Suprapubic skin (tissue), 4 donors: ENCODE data around the gene ANKRD44. TPM values are rescaled to one million over a fixed set of nuclear protein-coding genes. Genes with fewer than 3 reads are reported as not detected.
A peak's percentile ranks its signal among the peaks of the same experiment; 100 is the strongest.

Source experiments
- DNase-seq, 2 donors: peaks; one replicate each; pipeline ENCODE4 v3.0.0-alpha.2; 2019; ENCODE audit warnings: low spot score in 2 of 2
- H3K27ac ChIP-seq: fragments of 200-600 bp; sonication (generic); one replicate; pipeline ENCODE4 v1.5.1; 2019
- H3K27me3 ChIP-seq: fragments of 200-600 bp; sonication (generic); one replicate; pipeline ENCODE4 v1.5.1; 2019
- H3K36me3 ChIP-seq: fragments of 200-600 bp; sonication (generic); one replicate; pipeline ENCODE4 v1.5.1; 2019
- H3K4me1 ChIP-seq: fragments of 200-600 bp; sonication (generic); one replicate; pipeline ENCODE4 v1.5.1; 2019
- H3K4me3 ChIP-seq: fragments of 200-600 bp; sonication (generic); one replicate; pipeline ENCODE4 v1.5.1; 2019; ENCODE audit warnings: mild to moderate bottlenecking
- H3K9me3 ChIP-seq: fragments of 200-600 bp; sonication (generic); one replicate; pipeline ENCODE4 v1.5.1; 2019
- EP300 ChIP-seq: sonication (generic); formaldehyde crosslinking; IDR thresholded peaks from one replicate; pipeline ENCODE4 v1.6.1; 2017; ENCODE audit warnings: antibody characterized with exemption
- POLR2A ChIP-seq, 2 donors: fragments of 450-650 bp; IDR thresholded peaks; one replicate each; pipeline ENCODE4 v1.6.1; 2017; ENCODE audit warnings: antibody characterized with exemption in 2 of 2, mild to moderate bottlenecking in 2 of 2, moderate library complexity in 2 of 2
- POLR2AphosphoS5 ChIP-seq, 3 donors: sonication (generic); formaldehyde crosslinking; IDR thresholded peaks; one replicate each; pipeline ENCODE4 v1.6.1; 2017; ENCODE audit warnings: antibody characterized with exemption in 3 of 3
- WGBS: methylation state at CpG from one replicate; pipeline ENCODE4 v1.1.5; 2018; 5-methylcytosine and 5-hydroxymethylcytosine counted together
- total RNA-seq, 4 donors: library from RNA; depleted of rRNA; stranded (reverse); fragments of >200 nt; gene quantifications; one replicate each; pipeline ENCODE4 v1.1.0, GENCODE V29; 2016
- TF ChIP-seq, protein P1 (sequence below), 2 donors: fragments of 200-600 bp in 1 of 2; fragments of 450-650 bp in 1 of 2; sonication (generic) in 1 of 2; IDR thresholded peaks; one replicate each; pipeline ENCODE4 v1.5.1; 2016 to 2019; ENCODE audit warnings: antibody characterized with exemption in 2 of 2, mild to moderate bottlenecking in 1 of 2, moderate library complexity in 1 of 2

ANKRD44 gene
- total RNA-seq, 4 donors from 2014 or later = 6.3 to 34.4 (median 17.8) TPM

DNA sequence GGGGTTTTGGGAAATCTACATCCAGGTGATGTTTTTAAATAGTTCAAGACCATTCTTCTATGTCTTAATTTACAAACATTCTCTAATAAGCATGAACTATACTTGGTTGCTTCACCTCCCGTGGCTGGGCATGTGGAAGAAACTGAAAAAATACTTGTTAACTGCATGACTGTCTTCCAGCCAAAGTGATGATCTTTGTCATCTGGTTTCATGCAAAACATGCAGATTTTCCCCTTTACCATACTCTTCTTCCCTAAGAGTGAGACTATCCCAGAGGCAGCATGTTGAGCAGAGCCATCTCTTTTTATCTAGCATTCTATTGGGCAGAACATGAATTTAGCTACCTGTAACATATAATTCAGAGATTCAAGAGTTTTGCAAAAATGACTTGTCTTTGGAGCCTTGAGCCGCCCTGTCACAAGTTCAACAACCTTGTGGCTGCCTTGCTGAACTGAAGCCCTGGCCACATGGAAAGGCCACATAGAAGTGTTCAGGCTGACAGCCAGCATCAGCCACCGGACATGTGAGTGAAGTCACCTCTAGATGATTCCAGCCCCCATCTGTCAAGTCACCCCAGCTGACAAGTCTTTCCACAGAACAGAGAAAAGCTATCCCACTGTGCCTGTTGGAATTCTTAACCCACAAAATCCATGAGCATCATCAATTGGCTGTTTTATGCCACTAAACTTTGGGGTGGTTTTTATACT, 142.8 kb downstream of the ANKRD44 start:
- Histone ChIP-seq H3K4me3 (no peak overlapping the region), H3K9me3 (no peaks in the 10 kb centered on the region), H3K4me1 (peaks cover 10% of the 10 kb centered on the region), H3K36me3 (no peaks in the 10 kb centered on the region), H3K27me3 (no peaks in the 10 kb centered on the region), H3K27ac (no peak overlapping the region)
- TF ChIP-seq POLR2A (IDR thresholded peaks at IDR 0.05) (no peak), EP300 (no peak), POLR2AphosphoS5 (IDR thresholded peaks at IDR 0.05) (no peak)
- TF ChIP-seq, protein P1, sequence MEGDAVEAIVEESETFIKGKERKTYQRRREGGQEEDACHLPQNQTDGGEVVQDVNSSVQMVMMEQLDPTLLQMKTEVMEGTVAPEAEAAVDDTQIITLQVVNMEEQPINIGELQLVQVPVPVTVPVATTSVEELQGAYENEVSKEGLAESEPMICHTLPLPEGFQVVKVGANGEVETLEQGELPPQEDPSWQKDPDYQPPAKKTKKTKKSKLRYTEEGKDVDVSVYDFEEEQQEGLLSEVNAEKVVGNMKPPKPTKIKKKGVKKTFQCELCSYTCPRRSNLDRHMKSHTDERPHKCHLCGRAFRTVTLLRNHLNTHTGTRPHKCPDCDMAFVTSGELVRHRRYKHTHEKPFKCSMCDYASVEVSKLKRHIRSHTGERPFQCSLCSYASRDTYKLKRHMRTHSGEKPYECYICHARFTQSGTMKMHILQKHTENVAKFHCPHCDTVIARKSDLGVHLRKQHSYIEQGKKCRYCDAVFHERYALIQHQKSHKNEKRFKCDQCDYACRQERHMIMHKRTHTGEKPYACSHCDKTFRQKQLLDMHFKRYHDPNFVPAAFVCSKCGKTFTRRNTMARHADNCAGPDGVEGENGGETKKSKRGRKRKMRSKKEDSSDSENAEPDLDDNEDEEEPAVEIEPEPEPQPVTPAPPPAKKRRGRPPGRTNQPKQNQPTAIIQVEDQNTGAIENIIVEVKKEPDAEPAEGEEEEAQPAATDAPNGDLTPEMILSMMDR (IDR thresholded peaks at IDR 0.05) = no peak
- 83% methylated on average over 3 of the region's 3 CpGs for WGBS
- DNase-seq = no peak

DNA sequence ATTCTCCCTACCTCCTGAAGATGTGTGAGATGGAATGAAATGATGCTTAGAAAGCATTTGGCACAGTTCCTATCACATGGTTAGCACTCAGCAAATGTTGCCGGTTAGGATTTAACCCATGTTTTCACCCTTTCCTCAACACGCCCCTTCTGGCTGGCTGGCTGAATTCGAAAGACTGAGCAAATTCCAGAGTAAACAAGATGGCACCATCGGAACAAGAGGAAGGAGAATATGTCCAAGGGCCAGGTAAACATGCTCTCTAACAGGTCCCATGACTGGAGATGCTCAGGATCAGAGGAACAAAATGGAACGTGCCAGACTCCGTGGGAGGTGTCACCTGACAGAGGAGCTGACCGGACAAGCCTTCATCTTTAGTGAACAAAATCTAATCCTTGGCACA, 145.6 kb downstream of the ANKRD44 start:
- Histone ChIP-seq H3K9me3 (no peaks in the 10 kb centered on the region), H3K4me1 (peaks cover 10% of the 10 kb centered on the region), H3K27me3 (no peaks in the 10 kb centered on the region), H3K4me3 (no peak overlapping the region), H3K36me3 (no peaks in the 10 kb centered on the region), H3K27ac (no peak overlapping the region)
- 77% methylated on average over 7 of the region's 7 CpGs for WGBS
- no peak for TF ChIP-seq POLR2A (IDR thresholded peaks at IDR 0.05)
- no peak for TF ChIP-seq POLR2AphosphoS5 (IDR thresholded peaks at IDR 0.05)
- no peak for DNase-seq

DNA sequence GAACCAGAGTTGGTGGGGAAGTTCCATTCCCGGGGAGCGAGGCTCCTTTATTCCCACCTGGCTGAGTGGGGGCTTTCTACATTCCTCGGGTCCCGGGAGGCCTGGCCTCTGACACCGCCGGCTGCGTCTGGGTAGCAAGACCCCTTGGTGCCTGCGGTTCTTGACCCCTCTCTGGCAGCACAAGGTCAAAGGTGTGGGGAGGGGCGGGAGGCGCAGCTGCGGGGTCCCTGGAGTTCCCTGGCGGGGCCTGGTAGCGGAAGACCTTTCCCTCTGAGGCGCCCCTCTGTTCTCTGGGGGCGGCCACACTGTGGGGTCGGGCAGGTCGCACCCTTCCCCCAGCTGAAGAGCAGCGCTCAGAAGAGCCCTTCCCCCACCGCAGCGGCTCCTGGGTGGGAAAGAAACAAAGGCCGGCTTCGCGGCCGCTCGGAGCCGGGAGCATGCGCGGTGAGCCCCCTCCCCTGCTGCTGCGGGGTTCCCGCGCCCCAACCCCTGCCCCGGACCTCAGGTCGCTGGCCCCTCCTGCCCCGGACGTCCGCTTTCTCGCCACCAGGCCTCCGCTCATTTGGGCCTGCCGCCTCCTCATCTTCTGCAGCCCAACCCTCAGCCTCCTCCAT, 146.3 kb downstream of the ANKRD44 start:
- no peaks in the 10 kb centered on the region for H3K36me3 ChIP-seq
- peak overlapping the region; percentile 2 for H3K4me3 ChIP-seq
- 46% methylated on average over 32 of the region's 39 CpGs for WGBS
- TF ChIP-seq POLR2A (IDR thresholded peaks at IDR 0.05) (no peak), EP300 (no peak), POLR2AphosphoS5 (IDR thresholded peaks at IDR 0.05) (no peak)
- TF ChIP-seq, protein P1 (IDR thresholded peaks at IDR 0.05) = no peak
- H3K27me3 ChIP-seq = no peaks in the 10 kb centered on the region
- peaks cover 4% of the 10 kb centered on the region for H3K4me1 ChIP-seq
- no peak for DNase-seq
- no peaks in the 10 kb centered on the region for H3K9me3 ChIP-seq
- no peak overlapping the region for H3K27ac ChIP-seq

DNA sequence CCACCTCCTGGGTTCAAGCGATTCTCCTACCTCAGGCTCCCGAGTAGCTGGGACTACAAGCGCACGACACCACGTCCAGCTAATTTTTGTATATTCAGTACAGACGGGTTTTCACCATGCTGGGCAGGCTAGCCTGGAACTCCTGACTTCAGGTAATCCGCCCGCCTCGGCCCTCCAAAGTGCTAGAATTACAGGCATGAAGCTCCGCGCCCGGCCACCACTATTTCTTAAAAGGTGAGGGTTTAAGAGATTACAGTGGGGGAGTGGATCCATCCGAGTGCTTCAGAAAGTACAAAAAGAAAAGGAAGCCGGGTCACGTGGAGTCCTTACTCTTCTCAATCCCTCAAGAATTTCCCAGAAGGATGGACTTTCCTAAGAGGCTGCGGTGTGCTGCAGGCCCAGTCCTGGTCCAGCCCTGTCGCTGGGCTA, 146.9 kb downstream of the ANKRD44 start:
- 92% methylated on average over 17 of the region's 17 CpGs for WGBS
- DNase-seq = no peak

DNA sequence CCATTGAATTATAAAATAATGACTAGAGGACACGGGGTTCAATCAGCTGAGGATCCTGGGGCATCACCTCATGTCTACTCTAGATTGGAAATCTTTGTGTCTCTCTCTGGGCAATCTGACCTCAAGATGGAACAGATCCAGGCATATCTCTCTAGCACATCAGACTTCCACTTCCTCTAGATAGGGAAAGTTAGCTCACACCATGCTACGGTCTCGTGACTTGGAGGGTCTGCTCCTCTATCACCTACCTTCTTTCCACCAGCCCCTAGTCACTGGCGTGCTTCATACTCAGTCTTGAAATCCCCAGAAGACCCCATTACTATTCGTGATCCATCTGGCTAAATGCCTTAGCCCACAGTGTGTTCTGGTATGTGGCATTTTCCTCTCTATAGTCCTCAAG, 148.8 kb downstream of the ANKRD44 start:
- Histone ChIP-seq H3K36me3 (no peaks in the 10 kb centered on the region), H3K4me1 (peaks cover 9% of the 10 kb centered on the region), H3K4me3 (no peak overlapping the region), H3K27ac (no peak overlapping the region), H3K27me3 (no peaks in the 10 kb centered on the region), H3K9me3 (no peaks in the 10 kb centered on the region)
- WGBS = 85% methylated on average over 5 of the region's 5 CpGs
- TF ChIP-seq EP300 = no peak
- no peak for TF ChIP-seq POLR2A (IDR thresholded peaks at IDR 0.05)
- TF ChIP-seq, protein P1 (IDR thresholded peaks at IDR 0.05) = no peak
- no peak for TF ChIP-seq POLR2AphosphoS5 (IDR thresholded peaks at IDR 0.05)
- no peak for DNase-seq

More for the DNA sequence above, 146.9 kb downstream of the ANKRD44 start:
- Histone ChIP-seq H3K27me3 (no peaks in the 10 kb centered on the region), H3K4me1 (peaks cover 4% of the 10 kb centered on the region), H3K36me3 (no peaks in the 10 kb centered on the region), H3K9me3 (no peaks in the 10 kb centered on the region), H3K4me3 (no peak overlapping the region), H3K27ac (no peak overlapping the region)
- TF ChIP-seq POLR2AphosphoS5 (IDR thresholded peaks at IDR 0.05) (no peak), EP300 (no peak), POLR2A (IDR thresholded peaks at IDR 0.05) (no peak)
- TF ChIP-seq, protein P1 (IDR thresholded peaks at IDR 0.05) = no peak
